Progenitor cell of endocrine pancreas (in vitro differentiated cells): Measurements from ENCODE around the gene PRKCH. TPM values are rescaled to one million over a fixed set of nuclear protein-coding genes. Genes with fewer than 3 reads are reported as not detected.

Experiments
- DNase-seq: peaks from one replicate; pipeline ENCODE4 v3.0.0; 2021; ENCODE audit warnings: low spot score; ENCODE audit not compliant: unreplicated experiment
- H3K27ac Mint-ChIP-seq: 2 replicates; pipeline ENCODE4 v1.8.0; 2021; ENCODE audit warnings: mild to moderate bottlenecking, moderate library complexity, mixed read lengths
- H3K27me3 Mint-ChIP-seq: 2 replicates; pipeline ENCODE4 v1.8.0; 2021; ENCODE audit warnings: mixed read lengths
- H3K36me3 Mint-ChIP-seq: 2 replicates; pipeline ENCODE4 v1.8.0; 2022; ENCODE audit warnings: mixed read lengths; ENCODE audit not compliant: insufficient read depth
- H3K4me1 Mint-ChIP-seq: 2 replicates; pipeline ENCODE4 v1.8.0; 2021; ENCODE audit warnings: low read depth, mixed read lengths
- H3K4me3 Mint-ChIP-seq: 2 replicates; pipeline ENCODE4 v1.8.0; 2021; ENCODE audit warnings: low read depth, mild to moderate bottlenecking, moderate library complexity, mixed read lengths
- H3K9me3 Mint-ChIP-seq: 2 replicates; pipeline ENCODE4 v1.8.0; 2021; ENCODE audit warnings: low read depth, mixed read lengths
- CTCF ChIP-seq: fragments of 200-600 bp; sonication (generic); IDR thresholded peaks from one replicate; pipeline ENCODE4 v1.5.0; 2021; ENCODE audit warnings: antibody characterized with exemption, mild to moderate bottlenecking; ENCODE audit not compliant: unreplicated experiment
- total RNA-seq: library from RNA; stranded (reverse); gene quantifications from 2 replicates; pipeline ENCODE4 v1.2.1, GENCODE V29; 2021

Gene PRKCH
- total RNA-seq, 1 donor from 2014 or later, result 4.5 TPM

- peaks cover 19% of the 10 kb centered on the region for H3K4me1 Mint-ChIP-seq
- H3K9me3 Mint-ChIP-seq, result no peaks in the 10 kb centered on the region
- no peak overlapping the region for H3K4me3 Mint-ChIP-seq
- DNase-seq, result no peak
- H3K27me3 Mint-ChIP-seq, result no peaks in the 10 kb centered on the region
- H3K27ac Mint-ChIP-seq, result no peak overlapping the region
- no peaks in the 10 kb centered on the region for H3K36me3 Mint-ChIP-seq
- TF ChIP-seq CTCF, result no peak
These were observed 235.9 kb downstream of the PRKCH start for GRCh38 chr14:61557262-61557661.

GRCh38 chr14:61557854-61558253 lies 236.5 kb downstream of the PRKCH start:
- Mint-ChIP-seq H3K27ac (no peak overlapping the region), H3K4me3 (no peak overlapping the region)
- no peak for DNase-seq

GRCh38 chr14:61558271-61558670 lies 236.9 kb downstream of the PRKCH start:
- no peak for DNase-seq
- H3K4me3 Mint-ChIP-seq, result no peak overlapping the region
- H3K36me3 Mint-ChIP-seq, result no peaks in the 10 kb centered on the region
- no peaks in the 10 kb centered on the region for H3K27me3 Mint-ChIP-seq
- H3K9me3 Mint-ChIP-seq, result no peaks in the 10 kb centered on the region
- no peak overlapping the region for H3K27ac Mint-ChIP-seq
- no peak for TF ChIP-seq CTCF
- peaks cover 19% of the 10 kb centered on the region for H3K4me1 Mint-ChIP-seq

More at GRCh38 chr14:61557854-61558253, 236.5 kb downstream of the PRKCH start:
- peaks cover 21% of the 10 kb centered on the region for H3K4me1 Mint-ChIP-seq
- H3K9me3 Mint-ChIP-seq, result no peaks in the 10 kb centered on the region
- TF ChIP-seq CTCF, result no peak
- H3K36me3 Mint-ChIP-seq, result no peaks in the 10 kb centered on the region
- no peaks in the 10 kb centered on the region for H3K27me3 Mint-ChIP-seq

- Mint-ChIP-seq H3K27me3 (no peaks in the 10 kb centered on the region), H3K4me1 (peaks cover 20% of the 10 kb centered on the region), H3K9me3 (no peaks in the 10 kb centered on the region), H3K36me3 (no peaks in the 10 kb centered on the region), H3K4me3 (no peak overlapping the region), H3K27ac (peak overlapping the region; percentile 72)
- no peak for DNase-seq
- TF ChIP-seq CTCF, result no peak
These were observed 238.3 kb downstream of the PRKCH start for GRCh38 chr14:61559641-61560201.

- Mint-ChIP-seq H3K9me3 (no peaks in the 10 kb centered on the region), H3K27ac (peak overlapping the region; percentile 57), H3K36me3 (no peaks in the 10 kb centered on the region), H3K27me3 (no peaks in the 10 kb centered on the region), H3K4me3 (no peak overlapping the region), H3K4me1 (peaks cover 24% of the 10 kb centered on the region)
- no peak for DNase-seq
- no peak for TF ChIP-seq CTCF
These were observed 238.9 kb downstream of the PRKCH start for GRCh38 chr14:61560323-61560722.
